ENCODE results near the gene ZKSCAN8.

GRCh38 chr6:28167068-28167467, 25.4 kb downstream of the ZKSCAN8 start:
- TF ChIP-seq POLR2A (IDR thresholded peaks at IDR 0.05) (no peak), CTCF (IDR thresholded peaks at IDR 0.05) (no peak), POLR2AphosphoS5 (IDR thresholded peaks at IDR 0.05; ENCODE audit: insufficient read depth in 1 of 2, low read depth in 1 of 2) (no peak)
